ENCODE data around the gene SBNO1.

GRCh38 chr12:123364532-123365024, at the start of gene SBNO1:
- TF ChIP-seq CTCF (conservative IDR thresholded peaks at IDR 0.05; ENCODE audit: low read depth, low read length) = no peak
- no peak for TF ChIP-seq EZH2 (IDR thresholded peaks at IDR 0.05; ENCODE audit: borderline replicate concordance, low read depth, low read length, poor library complexity, severe bottlenecking)

Measured in A673 (cell line).